DOHH2 (cell line): ENCODE measurements around the gene GRIA1.

Source experiments
- H3F3A ChIP-seq: fragments of 200-600 bp; sonication (generic), shearing (Covaris generic); 2 replicates; pipeline ENCODE4 v1.6.0; 2016; ENCODE audit warnings: antibody characterized with exemption, mild to moderate bottlenecking; ENCODE audit not compliant: control insufficient read depth, insufficient read depth
- H3K27ac ChIP-seq: fragments of 200-600 bp; sonication (generic); 2 replicates; pipeline ENCODE4 v1.5.1; 2014; ENCODE audit warnings: low read depth, mild to moderate bottlenecking, low read length, moderate library complexity
- H3K27me3 ChIP-seq: fragments of 200-600 bp; sonication (generic); 2 replicates; pipeline ENCODE4 v1.6.1; 2014; ENCODE audit warnings: mild to moderate bottlenecking, low read length, mixed read lengths; ENCODE audit not compliant: control insufficient read depth
- H3K36me3 ChIP-seq: fragments of 200-600 bp; sonication (generic); 2 replicates; pipeline ENCODE4 v1.6.1; 2014; ENCODE audit warnings: mild to moderate bottlenecking, low read length, moderate library complexity, mixed read lengths; ENCODE audit not compliant: control insufficient read depth
- H3K4me1 ChIP-seq: fragments of 200-600 bp; sonication (generic); 2 replicates; pipeline ENCODE4 v1.6.1; 2014; ENCODE audit warnings: mild to moderate bottlenecking, low read length, mixed read lengths; ENCODE audit not compliant: control insufficient read depth
- H3K4me2 ChIP-seq: fragments of 200-600 bp; sonication (generic); 2 replicates; pipeline ENCODE4 v1.6.0; 2014; ENCODE audit warnings: mild to moderate bottlenecking, low read length, moderate library complexity
- H3K4me3 ChIP-seq: fragments of 200-600 bp; sonication (generic); 2 replicates; pipeline ENCODE4 v1.5.1; 2014; ENCODE audit warnings: mild to moderate bottlenecking, low read length, mixed read lengths
- H3K79me2 ChIP-seq: fragments of 200-600 bp; sonication (generic); 2 replicates; pipeline ENCODE4 v1.6.1; 2014; ENCODE audit warnings: mild to moderate bottlenecking, low read length, mixed read lengths; ENCODE audit not compliant: control insufficient read depth
- H3K9me2 ChIP-seq: fragments of 200-600 bp; sonication (generic); replicated peaks from 2 replicates; pipeline ENCODE4 v1.6.1; 2014; ENCODE audit warnings: mild to moderate bottlenecking, low read length, mixed read lengths; ENCODE audit not compliant: control insufficient read depth
- H3K9me3 ChIP-seq: fragments of 200-600 bp; sonication (generic); 2 replicates; pipeline ENCODE4 v1.6.1; 2014; ENCODE audit warnings: antibody characterized with exemption, low read length, mixed read lengths; ENCODE audit not compliant: control insufficient read depth, insufficient read depth
- H4K20me1 ChIP-seq: fragments of 200-600 bp; sonication (generic); 2 replicates; pipeline ENCODE4 v1.6.0; 2014; ENCODE audit warnings: low read depth, mild to moderate bottlenecking, antibody characterized with exemption, low read length, moderate library complexity; ENCODE audit not compliant: control insufficient read depth, insufficient read depth
- EZH2phosphoT487 ChIP-seq: fragments of 200-600 bp; sonication (generic); IDR thresholded peaks from 2 replicates; pipeline ENCODE4 v1.6.1; 2017; ENCODE audit warnings: borderline replicate concordance, mild to moderate bottlenecking, antibody characterized with exemption, low read length, moderate library complexity, mixed read lengths
- TF ChIP-seq, protein P1 (sequence below): fragments of 200-600 bp; sonication (generic); IDR thresholded peaks from one replicate; pipeline ENCODE4 v1.5.1; 2014; ENCODE audit warnings: antibody characterized with exemption, mild to moderate bottlenecking, low read depth, low read length; ENCODE audit not compliant: poor library complexity, severe bottlenecking

The GRIA1 gene

DNA sequence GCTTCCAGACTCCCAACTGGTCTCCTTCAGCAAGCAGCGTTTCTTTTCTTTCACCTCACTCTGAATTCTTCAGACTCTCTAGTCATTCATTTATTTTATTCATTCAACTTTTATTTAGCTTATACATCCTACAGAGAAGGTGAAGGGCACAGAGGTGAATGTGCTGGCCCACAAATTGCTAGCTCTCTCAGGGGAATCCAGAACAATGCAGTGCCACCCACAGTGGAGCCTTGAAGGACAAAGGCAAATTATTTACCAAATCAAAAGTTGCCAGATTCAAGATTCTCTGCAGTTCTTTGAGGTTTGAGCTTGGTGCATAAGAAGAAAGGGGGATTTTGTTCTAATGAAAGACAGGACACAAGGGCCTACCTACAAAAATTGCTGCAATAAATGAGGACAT lies 29.7 kb downstream of the GRIA1 start:
- H3K27ac ChIP-seq = no peak overlapping the region
- no peaks in the 10 kb centered on the region for H3K36me3 ChIP-seq
- no peaks in the 10 kb centered on the region for H4K20me1 ChIP-seq
- no peaks in the 10 kb centered on the region for H3K9me2 ChIP-seq
- no peaks in the 10 kb centered on the region for H3F3A ChIP-seq
- H3K27me3 ChIP-seq = no peaks in the 10 kb centered on the region
- no peaks in the 10 kb centered on the region for H3K4me1 ChIP-seq
- no peaks in the 10 kb centered on the region for H3K79me2 ChIP-seq
- TF ChIP-seq, protein P1, sequence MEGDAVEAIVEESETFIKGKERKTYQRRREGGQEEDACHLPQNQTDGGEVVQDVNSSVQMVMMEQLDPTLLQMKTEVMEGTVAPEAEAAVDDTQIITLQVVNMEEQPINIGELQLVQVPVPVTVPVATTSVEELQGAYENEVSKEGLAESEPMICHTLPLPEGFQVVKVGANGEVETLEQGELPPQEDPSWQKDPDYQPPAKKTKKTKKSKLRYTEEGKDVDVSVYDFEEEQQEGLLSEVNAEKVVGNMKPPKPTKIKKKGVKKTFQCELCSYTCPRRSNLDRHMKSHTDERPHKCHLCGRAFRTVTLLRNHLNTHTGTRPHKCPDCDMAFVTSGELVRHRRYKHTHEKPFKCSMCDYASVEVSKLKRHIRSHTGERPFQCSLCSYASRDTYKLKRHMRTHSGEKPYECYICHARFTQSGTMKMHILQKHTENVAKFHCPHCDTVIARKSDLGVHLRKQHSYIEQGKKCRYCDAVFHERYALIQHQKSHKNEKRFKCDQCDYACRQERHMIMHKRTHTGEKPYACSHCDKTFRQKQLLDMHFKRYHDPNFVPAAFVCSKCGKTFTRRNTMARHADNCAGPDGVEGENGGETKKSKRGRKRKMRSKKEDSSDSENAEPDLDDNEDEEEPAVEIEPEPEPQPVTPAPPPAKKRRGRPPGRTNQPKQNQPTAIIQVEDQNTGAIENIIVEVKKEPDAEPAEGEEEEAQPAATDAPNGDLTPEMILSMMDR = no peak
- TF ChIP-seq EZH2phosphoT487 = no peak
- no peaks in the 10 kb centered on the region for H3K9me3 ChIP-seq
- no peak overlapping the region for H3K4me2 ChIP-seq
- no peak overlapping the region for H3K4me3 ChIP-seq

DNA sequence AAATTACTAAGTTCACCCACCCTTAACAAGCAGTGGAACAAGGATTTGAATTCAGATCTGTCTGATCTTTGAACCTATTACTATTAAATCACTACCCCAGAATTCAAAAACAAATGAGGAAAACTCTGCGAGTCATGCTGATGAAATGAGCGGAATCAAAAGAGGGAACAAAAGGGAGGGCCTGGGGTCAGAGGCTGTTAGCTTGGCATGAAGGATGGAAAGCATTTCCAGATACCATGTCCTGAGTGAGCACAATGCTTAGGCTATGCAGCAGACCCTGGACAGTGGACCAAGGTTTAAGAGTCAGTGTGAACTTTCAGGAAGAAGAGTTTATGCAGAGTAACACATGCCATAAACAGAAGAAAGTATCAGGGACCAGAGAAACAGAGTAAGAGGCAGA lies 30.5 kb downstream of the GRIA1 start:
- Histone ChIP-seq H3K4me2 (no peak overlapping the region), H3K4me3 (no peak overlapping the region), H3F3A (no peaks in the 10 kb centered on the region), H3K4me1 (no peaks in the 10 kb centered on the region), H4K20me1 (no peaks in the 10 kb centered on the region), H3K27me3 (no peaks in the 10 kb centered on the region), H3K79me2 (no peaks in the 10 kb centered on the region), H3K9me3 (no peaks in the 10 kb centered on the region), H3K27ac (no peak overlapping the region), H3K9me2 (no peaks in the 10 kb centered on the region), H3K36me3 (no peaks in the 10 kb centered on the region)
- TF ChIP-seq, protein P1 = no peak
- TF ChIP-seq EZH2phosphoT487 = no peak

DNA sequence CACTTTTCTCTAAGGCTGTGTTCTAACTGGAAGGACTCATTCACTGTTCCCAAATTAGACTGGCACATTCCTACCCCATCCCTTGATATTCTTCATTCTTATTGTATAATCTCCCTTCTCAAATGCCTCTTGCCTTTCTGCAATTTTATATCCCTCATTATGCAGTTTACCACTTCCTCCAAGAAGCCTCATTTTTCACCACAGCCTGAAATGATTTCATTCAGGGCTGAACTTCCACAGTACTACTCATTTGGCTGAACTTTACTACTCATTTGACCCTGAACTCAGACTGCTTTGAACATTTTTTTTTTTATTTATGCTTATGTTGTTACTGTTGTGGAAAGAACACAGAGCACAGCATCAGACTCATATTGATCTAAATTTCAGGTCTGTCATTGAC lies 32.7 kb downstream of the GRIA1 start:
- H3K36me3 ChIP-seq = no peaks in the 10 kb centered on the region
- no peaks in the 10 kb centered on the region for H3K79me2 ChIP-seq
- H3K27ac ChIP-seq = no peak overlapping the region
- H3K4me2 ChIP-seq = no peak overlapping the region
- TF ChIP-seq, protein P1 = no peak
- no peak for TF ChIP-seq EZH2phosphoT487
- no peaks in the 10 kb centered on the region for H3F3A ChIP-seq
- H3K4me1 ChIP-seq = no peaks in the 10 kb centered on the region
- H3K9me3 ChIP-seq = no peaks in the 10 kb centered on the region
- no peaks in the 10 kb centered on the region for H4K20me1 ChIP-seq
- no peaks in the 10 kb centered on the region for H3K27me3 ChIP-seq
- no peaks in the 10 kb centered on the region for H3K9me2 ChIP-seq
- H3K4me3 ChIP-seq = no peak overlapping the region

DNA sequence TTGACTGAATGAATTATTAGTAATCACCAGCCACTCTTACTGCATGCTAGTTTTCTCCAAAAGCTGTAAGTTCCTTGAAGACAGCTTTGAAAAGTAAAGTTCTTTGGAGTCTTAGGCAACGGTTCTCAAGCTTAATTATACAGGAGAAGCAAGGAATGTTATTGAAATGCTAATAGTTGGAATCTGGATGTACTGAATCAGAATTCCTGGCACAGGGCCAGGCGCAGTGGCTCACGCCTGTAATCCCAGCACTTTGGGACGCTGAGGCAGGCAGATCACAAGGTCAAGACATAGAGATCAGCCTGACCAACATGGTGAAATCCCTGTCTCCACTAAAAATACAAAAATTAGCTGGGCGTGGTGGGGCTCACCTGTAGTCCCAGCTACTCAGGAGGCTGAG lies 33.4 kb downstream of the GRIA1 start:
- TF ChIP-seq, protein P1 = no peak
- TF ChIP-seq EZH2phosphoT487 = no peak
- Histone ChIP-seq H3F3A (no peaks in the 10 kb centered on the region), H3K4me1 (no peaks in the 10 kb centered on the region), H3K4me3 (no peak overlapping the region), H3K4me2 (no peak overlapping the region), H3K9me2 (no peaks in the 10 kb centered on the region), H3K9me3 (no peaks in the 10 kb centered on the region), H3K79me2 (no peaks in the 10 kb centered on the region), H4K20me1 (no peaks in the 10 kb centered on the region), H3K27ac (no peak overlapping the region), H3K27me3 (no peaks in the 10 kb centered on the region), H3K36me3 (no peaks in the 10 kb centered on the region)
